PC-3 (cell line): ENCODE results near the gene ADAM12.

Experiments
- EZH2phosphoT487 ChIP-seq: fragments of 300-600 bp; sonication (generic); IDR thresholded peaks from 2 replicates; pipeline ENCODE4 v1.6.1; 2018; ENCODE audit warnings: mild to moderate bottlenecking, antibody characterized with exemption, low read length, borderline replicate concordance
- TF ChIP-seq, protein P1 (sequence below): fragments of 300-600 bp; sonication (generic); conservative IDR thresholded peaks from 2 replicates; pipeline ENCODE4 v1.5.1; 2017; ENCODE audit warnings: antibody characterized with exemption, low read depth, mild to moderate bottlenecking, low read length

DNA sequence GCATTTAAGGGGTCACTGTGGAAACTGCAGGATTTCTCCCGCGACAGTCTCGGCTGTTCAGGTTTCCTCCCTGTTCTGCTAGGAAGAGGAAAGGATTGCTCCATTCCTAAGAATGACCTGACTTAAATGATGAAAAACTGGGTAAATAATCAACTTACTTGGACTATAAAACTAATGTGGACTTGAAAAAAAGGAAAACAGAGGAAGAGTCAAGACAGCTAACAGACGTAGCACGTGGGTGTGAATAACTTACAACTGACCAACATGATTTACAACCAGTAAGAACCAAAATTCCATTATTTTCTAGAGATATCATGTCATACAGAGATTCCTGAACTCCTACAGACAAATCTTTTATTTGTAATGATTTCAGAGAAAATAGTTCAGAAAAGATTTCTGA, 93.8 kb downstream of the ADAM12 start:
- TF ChIP-seq, protein P1, sequence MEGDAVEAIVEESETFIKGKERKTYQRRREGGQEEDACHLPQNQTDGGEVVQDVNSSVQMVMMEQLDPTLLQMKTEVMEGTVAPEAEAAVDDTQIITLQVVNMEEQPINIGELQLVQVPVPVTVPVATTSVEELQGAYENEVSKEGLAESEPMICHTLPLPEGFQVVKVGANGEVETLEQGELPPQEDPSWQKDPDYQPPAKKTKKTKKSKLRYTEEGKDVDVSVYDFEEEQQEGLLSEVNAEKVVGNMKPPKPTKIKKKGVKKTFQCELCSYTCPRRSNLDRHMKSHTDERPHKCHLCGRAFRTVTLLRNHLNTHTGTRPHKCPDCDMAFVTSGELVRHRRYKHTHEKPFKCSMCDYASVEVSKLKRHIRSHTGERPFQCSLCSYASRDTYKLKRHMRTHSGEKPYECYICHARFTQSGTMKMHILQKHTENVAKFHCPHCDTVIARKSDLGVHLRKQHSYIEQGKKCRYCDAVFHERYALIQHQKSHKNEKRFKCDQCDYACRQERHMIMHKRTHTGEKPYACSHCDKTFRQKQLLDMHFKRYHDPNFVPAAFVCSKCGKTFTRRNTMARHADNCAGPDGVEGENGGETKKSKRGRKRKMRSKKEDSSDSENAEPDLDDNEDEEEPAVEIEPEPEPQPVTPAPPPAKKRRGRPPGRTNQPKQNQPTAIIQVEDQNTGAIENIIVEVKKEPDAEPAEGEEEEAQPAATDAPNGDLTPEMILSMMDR, result no peak
- TF ChIP-seq EZH2phosphoT487, result no peak
